SK-N-SH treated with all-trans-retinoic acid at 6 μM for 48 hours (cell line): Measurements from ENCODE around the gene DYNC1I1.

ENCODE experiments used
- ATAC-seq: fragments of 200-7000 bp; cut with Tn5 transposase; 3 replicates; pipeline ENCODE4 v1.9.1; 2020; ENCODE audit warnings: mild to moderate bottlenecking, moderate library complexity
- ARNTL ChIP-seq: fragments of 450-650 bp; formaldehyde crosslinking; IDR thresholded peaks from 2 replicates; pipeline ENCODE4 v1.5.0; 2020; ENCODE audit warnings: low read depth, mild to moderate bottlenecking, moderate library complexity, borderline replicate concordance
- BACH2 ChIP-seq: fragments of 250-450 bp; sonication (Bioruptor Pico); IDR thresholded peaks from 2 replicates; pipeline ENCODE4 v1.9.0; 2021; ENCODE audit warnings: mild to moderate bottlenecking, borderline replicate concordance
- CREB5 ChIP-seq: fragments of 250-450 bp; sonication (Bioruptor Pico); IDR thresholded peaks from 2 replicates; pipeline ENCODE4 v1.5.1; 2020; ENCODE audit warnings: low read depth, mild to moderate bottlenecking, moderate library complexity
- CSDC2 ChIP-seq: fragments of 250-450 bp; sonication (Bioruptor Pico); IDR thresholded peaks from 2 replicates; pipeline ENCODE4 v1.5.0; 2020; ENCODE audit warnings: mild to moderate bottlenecking, moderate library complexity
- CSRNP3 ChIP-seq: fragments of 250-450 bp; sonication (Bioruptor Pico); IDR thresholded peaks from 2 replicates; pipeline ENCODE4 v1.5.1; 2021; ENCODE audit warnings: mild to moderate bottlenecking, moderate library complexity
- ESRRG ChIP-seq: fragments of 250-450 bp; sonication (Bioruptor Pico); IDR thresholded peaks from 2 replicates; pipeline ENCODE4 v1.6.1; 2021; ENCODE audit warnings: mild to moderate bottlenecking
- GLIS3 ChIP-seq: fragments of 250-450 bp; sonication (Bioruptor Pico); IDR thresholded peaks from 2 replicates; pipeline ENCODE4 v1.5.0; 2020; ENCODE audit warnings: mild to moderate bottlenecking, moderate library complexity
- ISL1 ChIP-seq: fragments of 250-450 bp; sonication (Bioruptor Pico); IDR thresholded peaks from 2 replicates; pipeline ENCODE4 v2.1.2; 2022; ENCODE audit warnings: mild to moderate bottlenecking, moderate library complexity
- OSR1 ChIP-seq: fragments of 250-450 bp; sonication (Bioruptor Pico); IDR thresholded peaks from 2 replicates; pipeline ENCODE4 v1.8.0; 2022; ENCODE audit warnings: moderate library complexity, mild to moderate bottlenecking, inconsistent platforms
- PATZ1 ChIP-seq: fragments of 250-450 bp; sonication (Bioruptor Pico); IDR thresholded peaks from 2 replicates; pipeline ENCODE4 v1.8.0; 2020; ENCODE audit warnings: mild to moderate bottlenecking, moderate library complexity, borderline replicate concordance
- POU6F1 ChIP-seq: fragments of 250-450 bp; sonication (Bioruptor Pico); IDR thresholded peaks from 2 replicates; pipeline ENCODE4 v1.8.0; 2021; ENCODE audit warnings: low read depth, mild to moderate bottlenecking, moderate library complexity, borderline replicate concordance
- PPARA ChIP-seq: fragments of 250-450 bp; sonication (Bioruptor Pico); IDR thresholded peaks from 2 replicates; pipeline ENCODE4 v1.5.0; 2020; ENCODE audit warnings: mild to moderate bottlenecking, borderline replicate concordance
- RARB ChIP-seq: fragments of 250-450 bp; sonication (Bioruptor Pico); IDR thresholded peaks from 2 replicates; pipeline ENCODE4 v1.8.0; 2021; ENCODE audit warnings: mild to moderate bottlenecking, moderate library complexity
- SNAI2 ChIP-seq: fragments of 250-450 bp; sonication (Bioruptor Pico); IDR thresholded peaks from 2 replicates; pipeline ENCODE4 v1.5.0; 2020; ENCODE audit warnings: mild to moderate bottlenecking, moderate library complexity
- TCF4 ChIP-seq: fragments of 250-450 bp; sonication (Bioruptor Pico); IDR thresholded peaks from 2 replicates; pipeline ENCODE4 v1.8.0; 2021; ENCODE audit warnings: mild to moderate bottlenecking, moderate library complexity, borderline replicate concordance
- TOX ChIP-seq: fragments of 250-450 bp; sonication (Bioruptor Pico); IDR thresholded peaks from 2 replicates; pipeline ENCODE4 v1.8.0; 2021; ENCODE audit warnings: mild to moderate bottlenecking, moderate library complexity, borderline replicate concordance
- TSHZ2 ChIP-seq: fragments of 250-450 bp; sonication (Bioruptor Pico); IDR thresholded peaks from 2 replicates; pipeline ENCODE4 v1.5.0; 2020; ENCODE audit warnings: mild to moderate bottlenecking, moderate library complexity
- ZC3H10 ChIP-seq: fragments of 250-450 bp; sonication (Bioruptor Pico); IDR thresholded peaks from 2 replicates; pipeline ENCODE4 v1.5.1; 2021; ENCODE audit warnings: mild to moderate bottlenecking, moderate library complexity
- ZFP3 ChIP-seq: fragments of 250-450 bp; sonication (Bioruptor Pico); IDR thresholded peaks from 2 replicates; pipeline ENCODE4 v1.5.0; 2020; ENCODE audit warnings: mild to moderate bottlenecking, moderate library complexity
- ZFP30 ChIP-seq: fragments of 450-650 bp; formaldehyde crosslinking; IDR thresholded peaks from 2 replicates; pipeline ENCODE4 v1.5.0; 2022; ENCODE audit warnings: mild to moderate bottlenecking, moderate library complexity
- ZNF565 ChIP-seq: fragments of 450-650 bp; formaldehyde crosslinking; conservative IDR thresholded peaks from 2 replicates; pipeline ENCODE4 v1.5.0; 2020; ENCODE audit warnings: low read depth, mild to moderate bottlenecking, moderate library complexity
- ZNF70 ChIP-seq: fragments of 450-650 bp; formaldehyde crosslinking; IDR thresholded peaks from 2 replicates; pipeline ENCODE4 v1.5.0; 2020; ENCODE audit warnings: mild to moderate bottlenecking, moderate library complexity
- ZNF8 ChIP-seq: fragments of 450-650 bp; formaldehyde crosslinking; IDR thresholded peaks from 2 replicates; pipeline ENCODE4 v1.5.0; 2020; ENCODE audit warnings: mild to moderate bottlenecking, moderate library complexity

DYNC1I1 gene

GRCh38 chr7:96076350-96076707 lies 304.0 kb downstream of the DYNC1I1 start:
- ATAC-seq: no peak
- no peak for TF ChIP-seq ZNF8
- TF ChIP-seq ZFP30 (CRISPR knock-in tag): no peak
- no peak for TF ChIP-seq TSHZ2 (CRISPR knock-in tag)
- TF ChIP-seq GLIS3 (CRISPR knock-in tag): no peak
- TF ChIP-seq CSDC2 (CRISPR knock-in tag): no peak
- no peak for TF ChIP-seq ESRRG (CRISPR knock-in tag)
- no peak for TF ChIP-seq RARB (CRISPR knock-in tag)
- TF ChIP-seq ZNF565 (CRISPR knock-in tag): no peak
- TF ChIP-seq ISL1 (CRISPR knock-in tag): no peak
- TF ChIP-seq PATZ1: no peak
- TF ChIP-seq POU6F1 (CRISPR knock-in tag): no peak
- TF ChIP-seq ZC3H10 (CRISPR knock-in tag): no peak
- TF ChIP-seq CSRNP3: no peak
- TF ChIP-seq OSR1: no peak
- no peak for TF ChIP-seq BACH2 (CRISPR knock-in tag)
- no peak for TF ChIP-seq ZFP3 (CRISPR knock-in tag)
- TF ChIP-seq SNAI2: no peak

GRCh38 chr7:96080027-96080426 lies 307.7 kb downstream of the DYNC1I1 start:
- ATAC-seq: no peak
- TF ChIP-seq ZC3H10 (CRISPR knock-in tag) (no peak), ZFP3 (CRISPR knock-in tag) (no peak), CSDC2 (CRISPR knock-in tag) (no peak), TSHZ2 (CRISPR knock-in tag) (no peak), PATZ1 (no peak), SNAI2 (no peak), CREB5 (CRISPR knock-in tag) (no peak), ISL1 (CRISPR knock-in tag) (no peak), PPARA (CRISPR knock-in tag) (no peak), OSR1 (no peak), BACH2 (CRISPR knock-in tag) (no peak), CSRNP3 (no peak), TCF4 (no peak), ZNF70 (CRISPR knock-in tag) (no peak), TOX (CRISPR knock-in tag) (no peak), ESRRG (CRISPR knock-in tag) (no peak), ZFP30 (CRISPR knock-in tag) (no peak), RARB (CRISPR knock-in tag) (no peak), ZNF8 (no peak), ARNTL (CRISPR knock-in tag) (no peak)
